ENCODE results near the gene CLEC18B. TPM values are rescaled to one million over a fixed set of nuclear protein-coding genes. Genes with fewer than 3 reads are reported as not detected.

CLEC18B gene
- total RNA-seq, 1 experiment from 2014 or later: 2.1 TPM

DNA sequence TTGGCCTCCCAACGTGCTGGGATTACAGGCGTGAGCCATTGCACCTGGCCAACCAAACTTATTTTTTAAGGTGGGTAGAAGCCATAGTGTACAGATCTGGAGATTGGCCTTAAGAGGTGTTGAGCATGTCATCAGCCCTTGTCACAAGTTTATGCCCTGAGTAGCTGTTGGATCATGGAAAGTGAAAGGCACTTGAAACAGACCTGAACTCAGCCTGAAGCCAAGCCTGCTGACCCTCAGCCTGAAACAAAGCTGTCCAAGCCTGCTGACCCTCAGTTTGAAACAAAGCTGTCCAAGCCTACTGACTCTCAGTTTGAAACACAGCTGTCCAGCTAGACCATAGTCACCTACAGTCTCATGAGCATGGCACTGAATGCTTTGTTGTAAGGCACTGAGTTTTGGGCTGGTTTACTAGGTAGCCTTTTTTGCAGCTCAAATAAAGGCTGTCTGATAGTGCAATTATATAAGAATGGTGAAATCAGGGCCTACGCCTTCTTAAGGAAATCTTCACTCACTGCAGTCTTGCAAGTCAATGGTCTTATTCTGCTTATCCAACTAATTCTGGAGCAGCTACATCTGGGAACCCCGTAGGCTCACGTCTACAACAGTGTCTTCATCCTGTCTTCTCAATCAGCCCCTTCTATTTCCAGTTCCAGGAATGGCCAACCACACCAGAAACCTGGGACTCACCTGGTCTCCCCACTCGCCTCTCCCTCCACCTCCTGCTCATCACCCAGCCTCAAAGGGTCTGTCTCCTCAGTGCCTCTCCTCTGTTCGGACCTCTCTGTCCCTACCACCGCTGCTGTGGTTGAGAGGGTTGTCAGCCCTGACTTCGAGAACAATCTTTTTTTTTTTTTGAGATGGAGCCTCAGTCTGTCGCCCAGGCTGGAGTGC lies 48.1 kb downstream of the CLEC18B start:
- intact Hi-C loops (cut with micrococcal nuclease): no loop called here
- POLR2A ChIA-PET: no interaction called here
- no peaks in the 10 kb centered on the region for H3K9me2 ChIP-seq (ENCODE audit: insufficient read depth)
- TF ChIP-seq POLR2AphosphoS5 (IDR thresholded peaks at IDR 0.05; ENCODE audit: low read depth, low read length): no peak
- TF ChIP-seq, protein P1, sequence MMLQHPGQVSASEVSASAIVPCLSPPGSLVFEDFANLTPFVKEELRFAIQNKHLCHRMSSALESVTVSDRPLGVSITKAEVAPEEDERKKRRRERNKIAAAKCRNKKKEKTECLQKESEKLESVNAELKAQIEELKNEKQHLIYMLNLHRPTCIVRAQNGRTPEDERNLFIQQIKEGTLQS (IDR thresholded peaks at IDR 0.05): no peak
- no peak for TF ChIP-seq EZH2 (IDR thresholded peaks at IDR 0.05)
- TF ChIP-seq JUND (IDR thresholded peaks at IDR 0.05): no peak
- TF ChIP-seq, protein P2, sequence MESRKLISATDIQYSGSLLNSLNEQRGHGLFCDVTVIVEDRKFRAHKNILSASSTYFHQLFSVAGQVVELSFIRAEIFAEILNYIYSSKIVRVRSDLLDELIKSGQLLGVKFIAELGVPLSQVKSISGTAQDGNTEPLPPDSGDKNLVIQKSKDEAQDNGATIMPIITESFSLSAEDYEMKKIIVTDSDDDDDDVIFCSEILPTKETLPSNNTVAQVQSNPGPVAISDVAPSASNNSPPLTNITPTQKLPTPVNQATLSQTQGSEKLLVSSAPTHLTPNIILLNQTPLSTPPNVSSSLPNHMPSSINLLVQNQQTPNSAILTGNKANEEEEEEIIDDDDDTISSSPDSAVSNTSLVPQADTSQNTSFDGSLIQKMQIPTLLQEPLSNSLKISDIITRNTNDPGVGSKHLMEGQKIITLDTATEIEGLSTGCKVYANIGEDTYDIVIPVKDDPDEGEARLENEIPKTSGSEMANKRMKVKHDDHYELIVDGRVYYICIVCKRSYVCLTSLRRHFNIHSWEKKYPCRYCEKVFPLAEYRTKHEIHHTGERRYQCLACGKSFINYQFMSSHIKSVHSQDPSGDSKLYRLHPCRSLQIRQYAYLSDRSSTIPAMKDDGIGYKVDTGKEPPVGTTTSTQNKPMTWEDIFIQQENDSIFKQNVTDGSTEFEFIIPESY (IDR thresholded peaks at IDR 0.05; ENCODE audit: extremely low read depth, insufficient replicate concordance, low read length): no peak
- TF ChIP-seq, protein P3, sequence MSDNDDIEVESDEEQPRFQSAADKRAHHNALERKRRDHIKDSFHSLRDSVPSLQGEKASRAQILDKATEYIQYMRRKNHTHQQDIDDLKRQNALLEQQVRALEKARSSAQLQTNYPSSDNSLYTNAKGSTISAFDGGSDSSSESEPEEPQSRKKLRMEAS (IDR thresholded peaks at IDR 0.05): no peak
- no peak for TF ChIP-seq YY1 (IDR thresholded peaks at IDR 0.05; ENCODE audit: extremely low read depth, insufficient replicate concordance, low read depth, low read length)
- no peak overlapping the region for H3K4me2 ChIP-seq (ENCODE audit: low read length)
- RAD21 ChIA-PET (ENCODE audit: low non-redundant PET in 1 of 2, low total read pairs in 2 of 2, uncharacterized antibody in 2 of 2, unreplicated experiment in 2 of 2): no interaction called here
- no peaks in the 10 kb centered on the region; a peak in 1 of 4 replicates for H3K4me1 ChIP-seq (ENCODE audit: control insufficient read depth in 1 of 2, insufficient read depth in 2 of 2, low read length in 2 of 2)
- H3K9ac ChIP-seq (ENCODE audit: low read length): no peak overlapping the region
- no TSS peak for BruUV-seq (replicated peaks)
- DNase-seq (ENCODE audit: low read depth, low spot score) (no peak), ATAC-seq (no peak)
- H3K36me3 ChIP-seq (ENCODE audit: control insufficient read depth in 1 of 2, insufficient read depth in 2 of 2, low read length in 2 of 2): no peaks in the 10 kb centered on the region
- no peaks in the 10 kb centered on the region for H3K79me2 ChIP-seq (ENCODE audit: insufficient read depth, low read length)
- no peak overlapping the region for H2AFZ ChIP-seq (ENCODE audit: low read depth, low read length, poor library complexity, severe bottlenecking)
- H4K20me1 ChIP-seq (ENCODE audit: insufficient read depth): no peaks in the 10 kb centered on the region
- no peak overlapping the region for H3K27ac ChIP-seq (ENCODE audit: low read depth, low read length)
- no peaks in the 10 kb centered on the region for H3K27me3 ChIP-seq (ENCODE audit: insufficient read depth, low read length)
- H3K4me3 ChIP-seq (replicated peaks in 1 of 2; ENCODE audit: low read depth in 1 of 2, low read length in 2 of 2): no peak overlapping the region
- no peaks in the 10 kb centered on the region for H3K9me3 ChIP-seq (ENCODE audit: control insufficient read depth in 1 of 2, insufficient read depth in 1 of 2, low read depth in 1 of 2, low read length in 2 of 2)
- CTCF ChIA-PET: no interaction called here

Data from HCT116 (cell line).